Spleen (tissue), 11 donors: Measurements from ENCODE around the gene ABCB8. TPM values are rescaled to one million over a fixed set of nuclear protein-coding genes. Genes with fewer than 3 reads are reported as not detected.
"Not testable (repeated sequence)": the region's sequence is repeated elsewhere in the genome, so short reads cannot be mapped to it uniquely, and the experiment has no call there.

Experiments used
- DNase-seq: peaks from one replicate; pipeline ENCODE4 v3.0.0-alpha.2; 2020
- H3K27ac ChIP-seq, 8 donors: fragments of 200-600 bp; sonication (generic) in 7 of 8; 1 replicate in 4 of 8; 2 replicates in 4 of 8; pipeline versions ENCODE4 v1.5.0 to v1.8.0; 2016 to 2021; ENCODE audit warnings: inconsistent platforms in 4 of 8, mild to moderate bottlenecking in 4 of 8, moderate library complexity in 1 of 8
- H3K27me3 ChIP-seq, 7 donors: fragments of 200-600 bp; sonication (generic) in 6 of 7; replicated peaks in 1 of 7; 1 replicate in 4 of 7; 2 replicates in 3 of 7; pipeline versions ENCODE4 v1.5.0 to v1.8.0; 2016 to 2021; ENCODE audit warnings: inconsistent platforms in 3 of 7, mild to moderate bottlenecking in 1 of 7
- H3K36me3 ChIP-seq, 6 donors: fragments of 200-600 bp; sonication (generic) in 5 of 6; 1 replicate in 4 of 6; 2 replicates in 2 of 6; pipeline versions ENCODE4 v1.5.0 to v1.8.0; 2016 to 2021; ENCODE audit warnings: inconsistent platforms in 2 of 6
- H3K4me1 ChIP-seq, 6 donors: fragments of 200-600 bp; sonication (generic) in 5 of 6; 1 replicate in 3 of 6; 2 replicates in 3 of 6; pipeline versions ENCODE4 v1.5.0 to v1.8.0; 2016 to 2021; ENCODE audit warnings: inconsistent platforms in 3 of 6
- H3K4me3 ChIP-seq, 8 donors: fragments of 200-600 bp; sonication (generic) in 7 of 8; 1 replicate in 4 of 8; 2 replicates in 4 of 8; pipeline versions ENCODE4 v1.5.0 to v1.8.0; 2016 to 2021; ENCODE audit warnings: inconsistent platforms in 4 of 8, mild to moderate bottlenecking in 4 of 8, moderate library complexity in 2 of 8
- H3K9me3 ChIP-seq, 8 donors: fragments of 200-600 bp; sonication (generic) in 7 of 8; 1 replicate in 4 of 8; 2 replicates in 4 of 8; pipeline versions ENCODE4 v1.5.0 to v1.8.0; 2016 to 2021; ENCODE audit warnings: inconsistent platforms in 4 of 8
- CTCF ChIP-seq, 11 experiments: fragments of 200-600 bp in 7 of 11; fragments of 450-650 bp in 4 of 11; sonication (generic) in 4 of 11; IDR thresholded peaks in 8 of 11; conservative IDR thresholded peaks in 3 of 11; 1 replicate in 7 of 11; 2 replicates in 4 of 11; pipeline versions ENCODE4 v1.4.0 to v1.8.0; 2016 to 2021; ENCODE audit warnings: antibody characterized with exemption in 11 of 11, inconsistent platforms in 4 of 11, mild to moderate bottlenecking in 1 of 11
- POLR2A ChIP-seq, 3 donors: fragments of 450-650 bp; IDR thresholded peaks; one replicate each; pipeline ENCODE4 v1.5.1; 2017; ENCODE audit warnings: antibody characterized with exemption in 3 of 3, mild to moderate bottlenecking in 1 of 3
- POLR2AphosphoS5 ChIP-seq, 3 donors: sonication (generic); formaldehyde crosslinking; IDR thresholded peaks; one replicate each; pipeline ENCODE4 v1.5.1; 2017; ENCODE audit warnings: antibody characterized with exemption in 3 of 3
- WGBS, 5 donors: extraction: QIAGEN DNeasy Blood & Tissue Kit in 3 of 5; methylation state at CpG; one replicate each; pipeline versions ENCODE4 v1.1.5 to v1.1.7; 2013 to 2018; 5-methylcytosine and 5-hydroxymethylcytosine counted together
- intact Hi-C: fragments of 100-400 bp; cut with DNase I; formaldehyde crosslinking; loops from one replicate; pipeline ENCODE4 v1.15.0; 2023; ENCODE audit warnings: low total_unique reads
- polyA plus RNA-seq, 3 donors: library from polyadenylated mRNA; stranded (reverse); fragments of 200-250 nt; gene quantifications; one replicate each; pipeline ENCODE4 v1.2.1, GENCODE V29; 2013
- total RNA-seq, 7 donors: library from RNA; depleted of rRNA in 3 of 7; stranded (reverse); fragments of >200 nt in 3 of 7; fragmentation: NEBNext Ultra II Directional in 4 of 7; extraction: Animal tissue kit (Norgen Biotek cat#: 25700) in 4 of 7; gene quantifications; one replicate each; pipeline versions ENCODE4 v1.1.0 to v1.2.1, GENCODE V29; 2016 to 2021
- donor health status: healthy with polysubstance abuse.
- donor health status: DM: no; HTN: no; CAD: no; lungs with moderate emphysema.
- donor health status: DM: no; HTN: no; CAD: no.
- donor health status: Bipolar disorder and iron deficiency.
- donor health status: healthy.
- donor health status: DM: no; HTN: no; CAD: no.
- donor health status: DM: yes; HTN: yes; CAD: no.

ABCB8 gene
- total and polyA plus RNA-seq, 10 donors = 12.9 to 42.6 (median 26.4) TPM

DNA sequence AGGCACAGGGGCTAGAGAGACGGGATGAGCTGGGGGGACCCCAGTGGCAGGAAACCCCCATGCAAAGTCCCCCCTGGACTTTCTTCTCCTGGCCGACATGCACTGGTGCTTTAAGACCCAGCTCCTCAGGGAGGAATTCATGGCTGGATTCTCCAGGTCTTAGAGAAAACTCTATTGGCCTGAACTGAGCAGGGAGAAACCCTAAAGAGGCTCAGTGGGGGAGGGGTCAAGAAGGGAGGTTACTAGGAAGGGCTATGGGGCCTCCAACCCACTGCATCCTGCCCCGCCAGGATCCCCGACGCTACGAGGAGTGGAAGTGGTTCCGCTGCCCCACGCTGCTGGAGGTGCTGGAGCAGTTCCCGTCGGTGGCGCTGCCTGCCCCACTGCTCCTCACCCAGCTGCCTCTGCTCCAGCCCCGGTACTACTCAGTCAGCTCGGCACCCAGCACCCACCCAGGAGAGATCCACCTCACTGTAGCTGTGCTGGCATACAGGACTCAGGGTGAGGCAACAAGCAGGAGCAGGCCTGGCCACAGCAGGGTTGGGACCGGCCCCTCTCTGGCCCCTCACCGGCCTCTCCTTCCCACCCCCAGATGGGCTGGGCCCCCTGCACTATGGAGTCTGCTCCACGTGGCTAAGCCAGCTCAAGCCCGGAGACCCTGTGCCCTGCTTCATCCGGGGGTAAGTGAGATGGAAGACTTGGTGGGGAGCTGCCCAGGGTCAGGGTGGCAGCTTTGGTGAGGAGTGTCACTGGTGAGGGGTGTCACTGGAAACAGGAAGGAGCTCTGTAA, 17.7 kb upstream of the ABCB8 start:
- peaks cover 0 to 55% (median 0%) of the 10 kb centered on the region in 6 donors for H3K36me3 ChIP-seq
- no peaks in the 10 kb centered on the region for H3K9me3 ChIP-seq
- H3K27ac ChIP-seq = peak overlapping the region; percentile 58 to 83 (median 77)
- 14 to 27% (median 22%) methylated on average over 12 to 18 of the region's 18 CpGs for WGBS, 5 donors
- no peak for TF ChIP-seq CTCF (IDR thresholded peaks at IDR 0.05 in 8 of 11, conservative IDR thresholded peaks at IDR 0.05 in 3 of 11)
- TF ChIP-seq POLR2A (IDR thresholded peaks at IDR 0.05) = no peak
- peak; percentile 50 to 73 (median 69) for TF ChIP-seq POLR2AphosphoS5 (IDR thresholded peaks at IDR 0.05)
- peak overlapping the region in 1 of 8 donors; percentile 6 for H3K4me3 ChIP-seq
- peak; percentile 85 for DNase-seq
- peaks cover 0 to 41% (median 0%) of the 10 kb centered on the region in 7 donors for H3K27me3 ChIP-seq
- intact Hi-C loops = no loop called here
- H3K4me1 ChIP-seq = peaks cover 71 to 100% (median 92%) of the 10 kb centered on the region in 6 donors

DNA sequence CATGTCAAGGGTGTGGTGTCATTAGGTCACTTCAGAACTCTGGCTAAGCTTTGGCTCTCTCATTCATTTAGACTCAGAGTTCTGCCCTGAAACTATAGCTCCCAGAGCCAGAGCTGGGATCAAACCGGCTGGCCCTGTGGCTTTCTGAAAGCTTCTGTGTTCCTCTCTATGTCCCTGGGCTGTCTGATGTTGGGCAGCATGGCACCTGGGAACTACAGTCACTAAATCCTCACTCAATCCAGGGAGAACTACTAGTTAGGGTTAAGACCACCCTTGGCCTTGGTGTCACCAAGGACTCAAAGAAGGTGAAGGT, 17.2 kb upstream of the ABCB8 start:
- TF ChIP-seq POLR2AphosphoS5 (IDR thresholded peaks at IDR 0.05) = no peak
- no peak for TF ChIP-seq POLR2A (IDR thresholded peaks at IDR 0.05)
- no peak for TF ChIP-seq CTCF (IDR thresholded peaks at IDR 0.05 in 8 of 11, conservative IDR thresholded peaks at IDR 0.05 in 3 of 11)
- intact Hi-C loops = no loop called here
- H3K4me3 ChIP-seq = no peak overlapping the region
- peaks cover 0 to 41% (median 0%) of the 10 kb centered on the region in 7 donors for H3K27me3 ChIP-seq
- 23 to 68% (median 50%) methylated on average over 1 of the region's 1 CpG for WGBS, 5 donors
- peaks cover 0 to 55% (median 0%) of the 10 kb centered on the region in 6 donors for H3K36me3 ChIP-seq
- H3K9me3 ChIP-seq = no peaks in the 10 kb centered on the region
- H3K27ac ChIP-seq = peak overlapping the region in 7 of 8 donors; percentile 58 to 83 (median 77)
- peaks cover 70 to 100% (median 89%) of the 10 kb centered on the region in 6 donors for H3K4me1 ChIP-seq
- DNase-seq = no peak

GRCh38 chr7:151011616-151012015, 16.6 kb upstream of the ABCB8 start:
- DNase-seq, intact Hi-C loops, H3K9me3 ChIP-seq, H3K4me3 ChIP-seq: not testable (repeated sequence)
- peak overlapping the region in 6 of 8 donors; percentile 58 to 85 (median 78) for H3K27ac ChIP-seq
- peaks cover 0 to 55% (median 0%) of the 10 kb centered on the region in 6 donors for H3K36me3 ChIP-seq
- H3K27me3 ChIP-seq = peaks cover 0 to 41% (median 0%) of the 10 kb centered on the region in 7 donors
- 77 to 88% (median 83%) methylated on average over 12 of the region's 12 CpGs for WGBS, 5 donors
- H3K4me1 ChIP-seq = peaks cover 64 to 100% (median 85%) of the 10 kb centered on the region in 6 donors

DNA sequence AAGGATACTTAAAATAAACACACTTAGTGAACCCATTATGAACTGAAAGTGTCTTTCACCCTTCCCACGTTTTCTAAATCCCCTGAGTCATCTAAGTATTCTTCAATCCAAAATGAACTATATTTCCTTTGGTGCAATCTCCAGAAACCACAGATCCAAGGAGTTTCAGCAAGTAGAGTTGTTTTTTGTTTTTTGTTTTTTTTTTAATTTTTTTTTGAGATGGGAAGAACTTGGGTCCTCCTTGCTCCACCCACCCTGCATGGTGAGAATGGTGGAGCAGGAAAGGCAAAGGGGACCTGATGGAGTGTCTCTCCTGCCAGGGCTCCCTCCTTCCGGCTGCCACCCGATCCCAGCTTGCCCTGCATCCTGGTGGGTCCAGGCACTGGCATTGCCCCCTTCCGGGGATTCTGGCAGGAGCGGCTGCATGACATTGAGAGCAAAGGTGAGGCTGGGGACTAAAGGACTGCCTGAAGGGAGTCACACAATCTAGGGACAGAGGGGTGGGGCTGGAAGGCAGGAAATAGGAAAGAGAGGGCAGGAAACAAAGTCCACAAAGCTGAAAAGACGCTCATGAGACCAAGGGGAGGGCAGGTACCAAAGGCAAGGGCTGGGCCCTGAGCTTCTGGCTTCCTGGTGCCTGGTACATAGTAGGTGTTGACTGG, 16.1 kb upstream of the ABCB8 start:
- intact Hi-C loops = no loop called here
- H3K36me3 ChIP-seq = peaks cover 0 to 55% (median 0%) of the 10 kb centered on the region in 6 donors
- H3K27me3 ChIP-seq = peaks cover 0 to 41% (median 0%) of the 10 kb centered on the region in 7 donors
- DNase-seq = no peak
- peak; percentile 13 to 52 (median 43) for TF ChIP-seq POLR2AphosphoS5 (IDR thresholded peaks at IDR 0.05)
- TF ChIP-seq CTCF (IDR thresholded peaks at IDR 0.05 in 8 of 11, conservative IDR thresholded peaks at IDR 0.05 in 3 of 11) = no peak
- TF ChIP-seq POLR2A (IDR thresholded peaks at IDR 0.05) = no peak
- peaks cover 60 to 100% (median 83%) of the 10 kb centered on the region in 6 donors for H3K4me1 ChIP-seq
- 42 to 74% (median 62%) methylated on average over 6 of the region's 6 CpGs for WGBS, 5 donors
- H3K27ac ChIP-seq = peak overlapping the region in 7 of 8 donors; percentile 0 to 85 (median 77)
- no peaks in the 10 kb centered on the region for H3K9me3 ChIP-seq
- H3K4me3 ChIP-seq = no peak overlapping the region
